Peyer's patch (tissue), 4 donors: Measurements from ENCODE around the gene HTR4.

Experiments used
- POLR2A ChIP-seq, 2 donors: fragments of 450-650 bp; IDR thresholded peaks; one replicate each; pipeline ENCODE4 v1.5.1; 2017; ENCODE audit warnings: antibody characterized with exemption in 2 of 2, mild to moderate bottlenecking in 2 of 2, moderate library complexity in 2 of 2
- TF ChIP-seq, protein P1 (sequence below), 6 experiments: fragments of 450-650 bp in 4 of 6; fragments of 200-600 bp in 2 of 6; sonication (generic) in 1 of 6; IDR thresholded peaks; one replicate each; pipeline ENCODE4 v1.5.1; 2017 to 2019; ENCODE audit warnings: antibody characterized with exemption in 6 of 6, mild to moderate bottlenecking in 3 of 6, moderate library complexity in 1 of 6

DNA sequence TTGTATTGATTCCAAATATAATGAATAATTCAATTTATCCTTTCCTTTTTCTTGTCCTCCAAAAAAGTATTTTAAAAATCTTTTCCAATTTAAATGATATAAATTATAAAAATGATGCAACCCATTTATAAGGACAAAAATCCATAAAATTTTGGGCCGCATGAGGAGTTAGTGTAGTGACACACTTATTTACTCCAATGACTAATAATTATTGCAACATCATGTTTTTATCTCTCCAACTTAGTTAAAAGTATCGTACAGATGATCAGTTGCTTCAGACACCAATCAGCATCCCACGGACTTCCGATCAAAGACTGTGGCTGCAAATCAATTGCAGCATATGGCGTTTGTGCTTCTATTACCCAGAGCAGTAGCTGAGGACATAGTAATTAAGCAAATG, 58.6 kb downstream of the HTR4 start:
- TF ChIP-seq, protein P1, sequence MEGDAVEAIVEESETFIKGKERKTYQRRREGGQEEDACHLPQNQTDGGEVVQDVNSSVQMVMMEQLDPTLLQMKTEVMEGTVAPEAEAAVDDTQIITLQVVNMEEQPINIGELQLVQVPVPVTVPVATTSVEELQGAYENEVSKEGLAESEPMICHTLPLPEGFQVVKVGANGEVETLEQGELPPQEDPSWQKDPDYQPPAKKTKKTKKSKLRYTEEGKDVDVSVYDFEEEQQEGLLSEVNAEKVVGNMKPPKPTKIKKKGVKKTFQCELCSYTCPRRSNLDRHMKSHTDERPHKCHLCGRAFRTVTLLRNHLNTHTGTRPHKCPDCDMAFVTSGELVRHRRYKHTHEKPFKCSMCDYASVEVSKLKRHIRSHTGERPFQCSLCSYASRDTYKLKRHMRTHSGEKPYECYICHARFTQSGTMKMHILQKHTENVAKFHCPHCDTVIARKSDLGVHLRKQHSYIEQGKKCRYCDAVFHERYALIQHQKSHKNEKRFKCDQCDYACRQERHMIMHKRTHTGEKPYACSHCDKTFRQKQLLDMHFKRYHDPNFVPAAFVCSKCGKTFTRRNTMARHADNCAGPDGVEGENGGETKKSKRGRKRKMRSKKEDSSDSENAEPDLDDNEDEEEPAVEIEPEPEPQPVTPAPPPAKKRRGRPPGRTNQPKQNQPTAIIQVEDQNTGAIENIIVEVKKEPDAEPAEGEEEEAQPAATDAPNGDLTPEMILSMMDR (IDR thresholded peaks at IDR 0.05): no peak
- TF ChIP-seq POLR2A (IDR thresholded peaks at IDR 0.05): no peak
